Adrenal gland (tissue), 12 donors: ENCODE data around the gene KCNE2. TPM values are rescaled to one million over a fixed set of nuclear protein-coding genes. Genes with fewer than 3 reads are reported as not detected.

Source experiments
- DNase-seq, 7 donors: peaks; one replicate each; pipeline ENCODE4 v3.0.0-alpha.2; 2019 to 2020
- H3K27ac ChIP-seq, 5 donors: fragments of 200-600 bp; sonication (generic) in 4 of 5; 1 replicate in 3 of 5; 2 replicates in 2 of 5; pipeline versions ENCODE4 v1.5.1 to v1.8.0; 2016 to 2020; ENCODE audit warnings: mild to moderate bottlenecking in 1 of 5
- H3K27me3 ChIP-seq: fragments of 200-600 bp; 2 replicates; pipeline ENCODE4 v1.8.0; 2021
- H3K36me3 ChIP-seq, 2 donors: fragments of 200-600 bp; replicated peaks in 1 of 2; 1 replicate in 1 of 2; 2 replicates in 1 of 2; pipeline versions ENCODE4 v1.5.1 to v1.8.0; 2018 to 2022
- H3K4me1 ChIP-seq, 2 donors: fragments of 200-600 bp; replicated peaks in 1 of 2; 1 replicate in 1 of 2; 2 replicates in 1 of 2; pipeline versions ENCODE4 v1.5.1 to v1.8.0; 2018 to 2021
- H3K4me3 ChIP-seq, 4 donors: fragments of 200-600 bp; sonication (generic) in 3 of 4; one replicate each; pipeline ENCODE4 v1.5.1; 2016 to 2018
- H3K9me3 ChIP-seq, 3 donors: fragments of 200-600 bp; sonication (generic) in 1 of 3; replicated peaks in 1 of 3; 1 replicate in 2 of 3; 2 replicates in 1 of 3; pipeline versions ENCODE4 v1.5.1 to v1.8.0; 2016 to 2021
- POLR2A ChIP-seq, 2 donors: fragments of 450-650 bp; IDR thresholded peaks; one replicate each; pipeline ENCODE4 v1.6.1; 2017; ENCODE audit warnings: antibody characterized with exemption in 2 of 2, mild to moderate bottlenecking in 2 of 2, moderate library complexity in 1 of 2
- WGBS, 4 donors: extraction: QIAGEN DNeasy Blood & Tissue Kit in 2 of 4; methylation state at CpG; one replicate each; pipeline versions ENCODE4 v1.1.5 to v1.1.7; 2013 to 2017; 5-methylcytosine and 5-hydroxymethylcytosine counted together
- intact Hi-C, 2 donors: fragments of 100-400 bp; cut with DNase I; formaldehyde crosslinking; loops; one replicate each; pipeline versions ENCODE4 v1.14.1 to v1.15.0; 2022 to 2023
- polyA plus RNA-seq, 3 donors: library from polyadenylated mRNA; stranded (reverse); fragments of 200-250 nt in 2 of 3; fragments of 350-450 nt in 1 of 3; fragmentation: Illumina TruSeq in 1 of 3; extraction: RNeasy Lipid Tissue Mini Kit (QIAGEN cat#74804) in 1 of 3; gene quantifications; one replicate each; pipeline ENCODE4 v1.2.3, GENCODE V29; 2013 to 2014
- total RNA-seq, 9 donors: library from RNA; depleted of rRNA in 4 of 9; stranded (reverse); fragments of >200 nt in 4 of 9; fragments of 120-200 nt in 1 of 9; fragmentation: NEBNext Ultra II Directional in 1 of 9; extraction: Animal tissue kit (Norgen Biotek cat#: 25700) in 1 of 9; gene quantifications; one replicate each; pipeline versions ENCODE4 v1.1.0 to v1.2.4, GENCODE V29; 2013 to 2023
- TF ChIP-seq, protein P1 (sequence below), 6 experiments: fragments of 450-650 bp in 4 of 6; fragments of 200-600 bp in 2 of 6; sonication (generic) in 1 of 6; IDR thresholded peaks; 1 replicate in 5 of 6; 2 replicates in 1 of 6; pipeline versions ENCODE4 v1.5.1 to v1.8.0; 2016 to 2021; ENCODE audit warnings: antibody characterized with exemption in 6 of 6, mild to moderate bottlenecking in 2 of 6, moderate library complexity in 1 of 6
- donor health status: healthy with polysubstance abuse.
- donor health status: Bipolar disorder and iron deficiency.
- donor health status: DM: yes; HTN: yes; CAD: no.
- donor health status: DM: no; HTN: no; CAD: no.
- donor health status: DM: no; HTN: no; CAD: no.
- donor health status: DM: yes; HTN: yes; CAD: no.

The KCNE2 gene
- total and polyA plus RNA-seq, 12 donors: 0.22 to 0.80 (median 0.39) TPM; not detected in 8

DNA sequence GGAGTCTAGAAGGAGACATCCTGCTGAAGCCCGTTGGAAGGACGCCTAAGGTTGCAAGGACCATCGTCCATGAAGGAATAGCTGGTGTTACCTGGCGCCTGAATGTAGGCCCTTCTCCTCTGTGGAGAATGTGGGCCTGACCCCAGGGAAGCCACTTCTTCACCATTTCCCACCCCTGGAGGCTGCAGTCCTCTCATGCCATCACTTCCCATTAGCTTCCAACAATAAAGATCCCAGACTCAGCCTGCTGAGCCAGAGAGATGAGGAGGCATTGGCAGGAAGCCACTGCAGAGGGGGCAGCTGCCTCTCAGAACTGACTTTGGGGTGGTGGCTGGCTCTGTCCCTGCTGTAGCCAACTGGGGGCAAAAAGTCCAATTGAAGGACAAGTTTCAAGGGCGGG, 21.3 kb upstream of the KCNE2 start:
- H3K27me3 ChIP-seq: no peaks in the 10 kb centered on the region
- H3K4me1 ChIP-seq: no peaks in the 10 kb centered on the region
- H3K4me3 ChIP-seq: no peak overlapping the region
- H3K36me3 ChIP-seq: no peaks in the 10 kb centered on the region
- no peak for DNase-seq
- no peaks in the 10 kb centered on the region for H3K9me3 ChIP-seq
- WGBS, 4 donors: 83 to 92% (median 89%) methylated on average over 5 of the region's 5 CpGs
- TF ChIP-seq, protein P1, sequence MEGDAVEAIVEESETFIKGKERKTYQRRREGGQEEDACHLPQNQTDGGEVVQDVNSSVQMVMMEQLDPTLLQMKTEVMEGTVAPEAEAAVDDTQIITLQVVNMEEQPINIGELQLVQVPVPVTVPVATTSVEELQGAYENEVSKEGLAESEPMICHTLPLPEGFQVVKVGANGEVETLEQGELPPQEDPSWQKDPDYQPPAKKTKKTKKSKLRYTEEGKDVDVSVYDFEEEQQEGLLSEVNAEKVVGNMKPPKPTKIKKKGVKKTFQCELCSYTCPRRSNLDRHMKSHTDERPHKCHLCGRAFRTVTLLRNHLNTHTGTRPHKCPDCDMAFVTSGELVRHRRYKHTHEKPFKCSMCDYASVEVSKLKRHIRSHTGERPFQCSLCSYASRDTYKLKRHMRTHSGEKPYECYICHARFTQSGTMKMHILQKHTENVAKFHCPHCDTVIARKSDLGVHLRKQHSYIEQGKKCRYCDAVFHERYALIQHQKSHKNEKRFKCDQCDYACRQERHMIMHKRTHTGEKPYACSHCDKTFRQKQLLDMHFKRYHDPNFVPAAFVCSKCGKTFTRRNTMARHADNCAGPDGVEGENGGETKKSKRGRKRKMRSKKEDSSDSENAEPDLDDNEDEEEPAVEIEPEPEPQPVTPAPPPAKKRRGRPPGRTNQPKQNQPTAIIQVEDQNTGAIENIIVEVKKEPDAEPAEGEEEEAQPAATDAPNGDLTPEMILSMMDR (IDR thresholded peaks at IDR 0.05): no peak
- TF ChIP-seq POLR2A (IDR thresholded peaks at IDR 0.05): no peak
- no peak overlapping the region for H3K27ac ChIP-seq
- intact Hi-C loops: no loop called here

DNA sequence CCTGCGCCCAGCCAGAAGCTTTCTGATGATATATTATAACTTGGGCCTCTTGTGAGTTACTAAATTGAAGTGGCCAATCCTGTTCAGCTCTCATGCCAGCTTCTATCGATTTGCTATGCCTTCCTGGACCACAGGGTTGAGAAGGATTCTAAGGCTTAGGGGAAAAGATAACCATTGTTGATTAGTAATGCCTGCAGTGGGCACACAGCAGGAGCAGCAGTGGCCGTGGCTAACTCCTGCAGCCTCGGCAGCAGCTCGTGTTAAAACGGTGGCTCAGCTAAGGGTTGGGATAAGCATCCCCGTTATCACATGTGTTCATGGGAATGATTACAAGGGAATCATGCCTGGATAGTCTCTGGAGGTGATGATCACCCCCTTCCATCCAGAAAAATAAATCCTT, 20.5 kb upstream of the KCNE2 start:
- DNase-seq: no peak
- Histone ChIP-seq H3K9me3 (no peaks in the 10 kb centered on the region), H3K27me3 (no peaks in the 10 kb centered on the region), H3K4me1 (no peaks in the 10 kb centered on the region), H3K27ac (no peak overlapping the region), H3K4me3 (no peak overlapping the region), H3K36me3 (no peaks in the 10 kb centered on the region)
- TF ChIP-seq, protein P1 (IDR thresholded peaks at IDR 0.05): no peak
- TF ChIP-seq POLR2A (IDR thresholded peaks at IDR 0.05): no peak
- intact Hi-C loops: no loop called here
- WGBS, 4 donors: 83 to 92% (median 89%) methylated on average over 2 to 7 of the region's 7 CpGs

DNA sequence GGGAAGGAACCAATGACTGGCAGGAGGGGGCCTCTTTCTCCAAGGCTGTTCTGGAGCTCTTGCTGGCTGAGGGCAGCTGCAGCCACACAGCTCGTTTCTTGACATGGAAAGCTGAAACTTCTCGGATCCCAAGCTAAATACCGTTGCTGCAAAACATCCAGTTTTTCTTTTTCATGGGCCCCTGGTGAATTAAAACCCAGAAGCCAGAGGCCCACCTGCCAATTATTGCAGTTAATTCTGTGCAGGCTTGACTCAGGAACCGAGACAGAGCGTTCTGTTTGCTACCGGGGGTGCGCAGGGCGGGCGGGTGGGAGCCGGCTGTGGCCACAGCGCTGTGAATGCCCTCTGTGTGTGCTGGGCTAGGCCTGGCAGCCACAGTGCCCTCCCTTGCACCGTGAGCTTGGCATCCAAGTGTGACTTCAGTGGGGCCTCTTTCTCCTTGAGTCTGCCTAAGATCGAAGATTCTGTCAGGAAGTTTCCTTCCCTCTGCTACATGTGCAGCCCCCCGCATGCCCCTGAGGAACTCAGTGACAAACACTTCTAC, 19.9 kb upstream of the KCNE2 start:
- Histone ChIP-seq H3K36me3 (no peaks in the 10 kb centered on the region), H3K27ac (no peak overlapping the region), H3K4me3 (no peak overlapping the region), H3K4me1 (no peaks in the 10 kb centered on the region), H3K9me3 (no peaks in the 10 kb centered on the region), H3K27me3 (no peaks in the 10 kb centered on the region)
- DNase-seq: no peak
- 76 to 90% (median 85%) methylated on average over 6 to 14 of the region's 14 CpGs for WGBS, 4 donors
- intact Hi-C loops: no loop called here
- TF ChIP-seq, protein P1 (IDR thresholded peaks at IDR 0.05): no peak
- TF ChIP-seq POLR2A (IDR thresholded peaks at IDR 0.05): no peak

DNA sequence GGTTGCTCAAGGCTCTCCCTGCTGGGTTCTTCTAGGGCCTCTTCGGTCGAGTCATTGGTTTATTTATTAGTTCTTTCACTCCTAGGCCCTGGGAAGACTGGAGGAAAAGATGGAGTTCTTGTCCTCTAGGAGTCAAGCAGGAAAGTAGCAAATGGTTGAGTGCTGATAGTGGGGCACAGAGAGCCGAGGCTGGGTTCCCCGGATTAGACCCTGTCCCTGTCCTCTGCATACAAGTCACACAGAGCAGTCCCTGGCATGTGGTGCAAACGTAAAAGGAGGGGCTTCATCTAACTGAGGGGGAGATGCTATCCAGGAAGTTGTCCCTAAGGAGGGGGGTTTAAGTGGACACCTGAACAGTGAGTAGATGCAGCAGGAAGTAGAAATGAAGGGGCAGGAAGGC, 19.2 kb upstream of the KCNE2 start:
- Histone ChIP-seq H3K27ac (no peak overlapping the region), H3K4me1 (no peaks in the 10 kb centered on the region), H3K4me3 (no peak overlapping the region), H3K27me3 (no peaks in the 10 kb centered on the region), H3K9me3 (no peaks in the 10 kb centered on the region), H3K36me3 (no peaks in the 10 kb centered on the region)
- no peak for DNase-seq
- TF ChIP-seq, protein P1 (IDR thresholded peaks at IDR 0.05): no peak
- no peak for TF ChIP-seq POLR2A (IDR thresholded peaks at IDR 0.05)
- intact Hi-C loops: no loop called here
- WGBS, 4 donors: 81 to 95% (median 88%) methylated on average over 4 to 5 of the region's 5 CpGs
